Neural cell (in vitro differentiated cells): Measurements from ENCODE around the gene PANK1.

Experiments used
- CTCF ChIP-seq: fragments of 450-650 bp; IDR thresholded peaks from 2 replicates; pipeline ENCODE4 v1.5.1; 2014; ENCODE audit warnings: antibody characterized with exemption, mild to moderate bottlenecking, moderate library complexity; ENCODE audit not compliant: poor library complexity, severe bottlenecking
- EZH2 ChIP-seq: fragments of 200-600, 300-800 bp; shearing (Covaris generic), sonication (generic); IDR thresholded peaks from 2 replicates; pipeline ENCODE4 v1.6.1; 2014; ENCODE audit warnings: antibody characterized with exemption, low read length, borderline replicate concordance, mild to moderate bottlenecking; ENCODE audit not compliant: insufficient read depth, poor library complexity, severe bottlenecking
- REST ChIP-seq: IDR thresholded peaks from 2 replicates; pipeline ENCODE4 v1.6.1; 2012; ENCODE audit warnings: borderline replicate concordance

- TF ChIP-seq CTCF (no peak), REST (no peak), EZH2 (no peak)
Observed at GRCh38 chr10:89644967-89645741, at the start of gene PANK1.
